IPS DF 6.9 (cell line): ENCODE data around the gene SNF8.

Source experiments
- DNase-seq: peaks from one replicate; pipeline ENCODE4 v3.0.0-alpha.2; 2013; ENCODE audit warnings: low read depth, low spot score
- H3K27ac ChIP-seq: one replicate; pipeline ENCODE4 v1.5.1; 2013; ENCODE audit warnings: low read length, control low read depth
- H3K27me3 ChIP-seq: 2 replicates; pipeline ENCODE4 v1.6.1; 2013; ENCODE audit warnings: mild to moderate bottlenecking, low read length; ENCODE audit not compliant: control insufficient read depth, insufficient read depth
- H3K36me3 ChIP-seq: 2 replicates; pipeline ENCODE4 v1.6.1; 2013; ENCODE audit warnings: low read length; ENCODE audit not compliant: control insufficient read depth, insufficient read depth
- H3K4me1 ChIP-seq: 2 replicates; pipeline ENCODE4 v1.6.1; 2013; ENCODE audit warnings: low read length; ENCODE audit not compliant: control insufficient read depth, insufficient read depth
- H3K4me3 ChIP-seq: 2 replicates; pipeline ENCODE4 v1.5.1; 2013; ENCODE audit warnings: mild to moderate bottlenecking, low read length
- H3K9me3 ChIP-seq: 2 replicates; pipeline ENCODE4 v1.6.1; 2013; ENCODE audit warnings: low read length, inconsistent platforms; ENCODE audit not compliant: control insufficient read depth, insufficient read depth
- WGBS: extraction: QIAGEN DNeasy Blood & Tissue Kit; methylation state at CpG from one replicate; pipeline ENCODE4 v1.1.7; 2013; ENCODE audit warnings: mixed read lengths, missing lambda C conversion rate; ENCODE audit not compliant: insufficient read length, insufficient coverage; 5-methylcytosine and 5-hydroxymethylcytosine counted together

SNF8 gene

DNA sequence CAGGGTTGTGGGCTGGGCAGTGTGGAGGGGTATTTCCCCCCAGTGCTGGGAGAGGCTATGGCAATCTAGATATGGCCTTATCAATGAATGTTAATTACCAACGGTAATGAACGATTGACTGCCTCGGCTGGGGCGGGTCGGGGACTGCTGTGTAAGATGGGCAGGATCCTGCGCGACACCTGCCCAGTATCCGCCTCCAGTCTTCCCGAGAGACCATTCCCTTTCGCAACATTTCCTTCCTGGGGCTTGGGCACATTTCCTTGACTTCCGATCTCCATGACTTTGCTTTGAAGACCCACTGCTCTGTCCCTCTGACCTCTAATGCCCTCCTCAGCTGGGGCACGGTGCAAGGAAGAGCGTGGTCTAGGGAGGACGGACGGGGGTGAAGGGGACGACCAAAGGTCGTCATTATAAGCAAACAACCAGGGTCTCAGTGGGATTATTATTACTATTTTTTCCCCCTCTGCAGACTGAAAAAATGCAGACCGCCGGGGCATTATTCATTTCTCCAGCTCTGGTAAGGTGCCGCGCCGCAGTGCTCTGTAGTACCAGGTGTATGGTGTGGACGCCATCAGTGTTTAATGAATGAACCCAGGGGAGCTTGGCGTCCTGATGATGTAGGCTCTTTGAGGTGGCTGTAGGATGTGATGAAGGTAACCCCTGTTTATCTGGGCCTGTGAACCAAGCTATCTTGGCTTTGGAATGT, 51.5 kb downstream of the SNF8 start:
- no CpG with 5 or more reads among the region's 24 CpGs for WGBS
- no peak for DNase-seq
- peak overlapping the region; percentile 84 for H3K4me3 ChIP-seq
- H3K36me3 ChIP-seq: peaks cover 10% of the 10 kb centered on the region; the same call in 1 of the 2 replicates
- H3K4me1 ChIP-seq: no peaks in the 10 kb centered on the region
- no peaks in the 10 kb centered on the region for H3K27me3 ChIP-seq
- no peak overlapping the region for H3K27ac ChIP-seq
- H3K9me3 ChIP-seq: no peaks in the 10 kb centered on the region

DNA sequence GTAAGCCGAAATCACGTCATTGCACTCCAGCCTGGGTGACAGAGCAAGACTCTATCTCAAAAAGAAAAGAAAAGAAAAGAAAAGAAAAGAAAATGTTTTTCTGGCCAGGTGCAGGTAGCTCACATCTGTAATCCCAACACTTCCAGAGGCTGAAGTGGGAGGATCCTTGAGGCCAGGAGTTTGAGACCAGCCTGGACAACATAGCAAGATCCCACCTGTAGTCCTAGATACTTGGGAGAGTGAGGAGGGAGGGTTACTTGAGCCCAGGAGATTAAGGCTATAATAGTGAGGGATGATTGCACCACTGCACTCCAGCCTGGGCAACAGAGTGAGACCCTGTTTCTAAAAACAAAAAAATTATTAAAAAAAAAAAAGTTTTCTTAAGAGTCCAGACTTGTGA, 54.6 kb downstream of the SNF8 start:
- no CpG with 5 or more reads among the region's 2 CpGs for WGBS
- Histone ChIP-seq H3K36me3 (peaks cover 2% of the 10 kb centered on the region; the same call in 1 of the 2 replicates), H3K4me3 (no peak overlapping the region), H3K27me3 (no peaks in the 10 kb centered on the region), H3K27ac (no peak overlapping the region), H3K4me1 (no peaks in the 10 kb centered on the region), H3K9me3 (no peaks in the 10 kb centered on the region)
- no peak for DNase-seq

DNA sequence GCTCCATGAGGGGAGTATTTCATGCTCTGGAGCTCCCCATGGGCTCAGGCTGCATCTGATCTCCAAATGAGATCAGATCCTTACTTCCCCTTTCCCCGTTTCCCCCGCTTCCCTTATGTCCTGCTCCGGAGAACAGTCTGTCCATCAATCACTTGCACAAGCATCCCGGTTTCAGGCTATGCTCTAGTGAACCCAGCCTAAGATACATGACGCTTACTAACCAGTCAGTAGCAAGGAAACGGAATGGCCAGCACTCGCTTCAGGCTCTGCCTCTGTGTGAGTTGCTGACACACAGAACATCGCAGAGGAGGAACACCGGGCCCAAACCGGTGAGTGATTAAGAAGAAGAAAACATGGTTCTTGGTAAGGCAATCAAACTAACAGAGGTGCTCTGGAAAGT, 61.5 kb downstream of the SNF8 start:
- DNase-seq: no peak
- Histone ChIP-seq H3K36me3 (no peaks in the 10 kb centered on the region), H3K4me3 (no peak overlapping the region), H3K27ac (no peak overlapping the region), H3K9me3 (no peaks in the 10 kb centered on the region), H3K4me1 (no peaks in the 10 kb centered on the region), H3K27me3 (no peaks in the 10 kb centered on the region)
- no CpG with 5 or more reads among the region's 10 CpGs for WGBS

DNA sequence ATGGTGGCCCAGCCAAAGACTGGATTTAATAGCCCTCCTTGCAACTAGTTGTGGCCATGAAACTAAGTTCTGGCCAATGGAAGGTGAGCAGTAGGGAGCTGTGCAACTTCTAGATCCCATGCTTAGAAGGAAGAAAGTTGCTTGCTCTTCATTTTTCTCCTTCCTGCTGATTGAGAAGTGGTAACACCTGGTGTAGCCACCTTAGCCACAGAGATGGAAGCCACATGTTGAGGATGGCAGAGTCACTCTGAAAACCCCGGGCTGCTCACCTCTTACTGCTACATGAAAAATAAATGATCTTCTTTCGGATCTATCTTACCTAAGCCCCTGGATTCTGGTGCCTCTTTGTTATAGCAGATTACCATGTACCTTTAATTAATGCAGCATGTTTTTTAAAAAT, 62.4 kb downstream of the SNF8 start:
- Histone ChIP-seq H3K4me3 (no peak overlapping the region), H3K4me1 (no peaks in the 10 kb centered on the region), H3K27me3 (no peaks in the 10 kb centered on the region), H3K27ac (no peak overlapping the region), H3K36me3 (no peaks in the 10 kb centered on the region), H3K9me3 (no peaks in the 10 kb centered on the region)
- no CpG with 5 or more reads among the region's 2 CpGs for WGBS
- no peak for DNase-seq
